Fibroblast of skin of right quadriceps (primary cell): ENCODE data around the gene SH3BP1.
A peak's percentile ranks its signal among the peaks of the same experiment; 100 is the strongest.

Source experiments
- DNase-seq: peaks from one replicate; pipeline ENCODE4 v3.0.0-alpha.2; 2013

Gene SH3BP1

DNA sequence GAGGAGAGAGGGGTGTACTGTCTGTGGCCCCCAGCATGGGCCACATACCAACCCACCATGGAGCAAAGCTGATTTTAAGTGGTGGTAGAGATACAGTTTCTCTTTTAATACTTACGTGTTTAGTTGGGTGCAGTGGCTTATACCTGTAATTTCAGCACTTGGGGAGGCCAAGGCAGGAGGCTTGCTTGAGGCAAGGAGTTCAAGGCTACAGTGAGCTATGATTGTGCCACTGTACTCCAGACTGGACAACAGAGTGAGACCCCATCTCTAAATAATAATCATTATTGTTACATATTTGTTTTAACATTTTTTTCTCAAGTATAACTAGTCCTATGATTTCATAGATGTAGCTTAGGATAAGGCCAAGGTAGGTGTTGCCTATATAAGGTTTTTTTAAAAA lies 22.0 kb upstream of the SH3BP1 start:
- DNase-seq = no peak

DNA sequence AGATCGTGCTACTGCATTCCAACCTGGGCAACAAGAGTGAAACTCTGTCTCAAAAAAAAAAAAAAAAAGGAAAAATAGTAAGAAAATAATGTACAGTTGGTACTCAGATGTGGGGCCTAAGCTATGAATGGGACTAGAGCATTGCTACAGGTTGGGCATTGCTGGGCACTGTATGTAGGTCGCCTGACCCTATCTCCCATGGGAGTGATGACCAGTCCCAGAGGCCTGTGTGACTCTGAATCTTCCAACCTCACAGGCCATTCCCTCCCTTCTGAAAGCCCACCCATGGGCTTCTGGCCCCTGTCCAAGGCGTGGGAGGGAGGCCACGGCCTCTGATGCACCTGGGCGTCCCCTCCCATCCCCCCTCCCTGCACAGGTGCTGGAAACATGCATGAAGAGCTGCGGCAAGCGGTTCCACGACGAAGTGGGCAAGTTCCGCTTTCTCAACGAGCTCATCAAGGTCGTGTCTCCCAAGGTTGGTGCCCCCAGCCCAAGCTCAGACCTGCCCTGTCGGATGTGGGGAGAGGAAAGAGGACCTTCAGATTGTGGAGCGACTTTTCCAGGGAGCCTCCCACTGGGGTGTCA lies 21.3 kb upstream of the SH3BP1 start:
- DNase-seq = no peak

DNA sequence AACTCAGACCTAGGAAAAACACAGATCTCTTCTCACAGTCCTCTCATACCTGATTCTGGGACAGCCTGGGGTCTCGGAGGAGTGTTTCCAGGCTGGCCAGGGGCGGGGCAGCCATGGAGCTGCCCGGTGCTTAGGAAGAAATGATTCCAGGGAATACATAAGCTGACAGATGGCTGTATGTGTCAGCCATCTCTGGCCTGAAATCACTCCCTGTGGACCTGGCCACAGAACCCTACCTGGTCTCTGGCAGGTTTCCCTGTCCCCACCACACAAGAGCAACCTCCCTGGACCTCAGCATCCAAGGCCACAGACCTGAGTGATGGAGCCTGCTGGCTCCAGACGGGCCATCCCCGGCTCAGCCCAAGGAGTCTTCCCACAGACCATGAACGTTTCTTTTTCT lies 20.8 kb upstream of the SH3BP1 start:
- no peak for DNase-seq

DNA sequence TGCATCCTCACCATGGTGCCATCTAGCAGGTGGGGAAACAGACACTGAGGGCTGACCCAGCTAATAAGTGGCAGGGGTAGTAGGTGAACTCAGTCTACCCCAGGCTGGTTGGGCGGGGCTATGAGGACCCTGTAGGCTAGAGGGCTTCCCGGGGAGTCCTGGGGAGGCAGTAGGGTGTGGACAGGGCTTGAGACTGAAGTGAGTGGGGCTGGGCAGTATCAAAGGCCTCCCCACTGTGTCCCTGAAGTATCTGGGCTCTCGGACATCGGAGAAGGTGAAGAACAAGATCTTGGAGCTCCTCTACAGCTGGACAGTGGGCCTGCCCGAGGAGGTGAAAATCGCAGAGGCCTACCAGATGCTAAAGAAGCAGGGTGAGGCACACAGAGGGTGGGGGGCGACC lies 19.5 kb upstream of the SH3BP1 start:
- DNase-seq = no peak

GRCh38 chr22:37621352-37621860 lies 18.1 kb upstream of the SH3BP1 start:
- DNase-seq = no peak

DNA sequence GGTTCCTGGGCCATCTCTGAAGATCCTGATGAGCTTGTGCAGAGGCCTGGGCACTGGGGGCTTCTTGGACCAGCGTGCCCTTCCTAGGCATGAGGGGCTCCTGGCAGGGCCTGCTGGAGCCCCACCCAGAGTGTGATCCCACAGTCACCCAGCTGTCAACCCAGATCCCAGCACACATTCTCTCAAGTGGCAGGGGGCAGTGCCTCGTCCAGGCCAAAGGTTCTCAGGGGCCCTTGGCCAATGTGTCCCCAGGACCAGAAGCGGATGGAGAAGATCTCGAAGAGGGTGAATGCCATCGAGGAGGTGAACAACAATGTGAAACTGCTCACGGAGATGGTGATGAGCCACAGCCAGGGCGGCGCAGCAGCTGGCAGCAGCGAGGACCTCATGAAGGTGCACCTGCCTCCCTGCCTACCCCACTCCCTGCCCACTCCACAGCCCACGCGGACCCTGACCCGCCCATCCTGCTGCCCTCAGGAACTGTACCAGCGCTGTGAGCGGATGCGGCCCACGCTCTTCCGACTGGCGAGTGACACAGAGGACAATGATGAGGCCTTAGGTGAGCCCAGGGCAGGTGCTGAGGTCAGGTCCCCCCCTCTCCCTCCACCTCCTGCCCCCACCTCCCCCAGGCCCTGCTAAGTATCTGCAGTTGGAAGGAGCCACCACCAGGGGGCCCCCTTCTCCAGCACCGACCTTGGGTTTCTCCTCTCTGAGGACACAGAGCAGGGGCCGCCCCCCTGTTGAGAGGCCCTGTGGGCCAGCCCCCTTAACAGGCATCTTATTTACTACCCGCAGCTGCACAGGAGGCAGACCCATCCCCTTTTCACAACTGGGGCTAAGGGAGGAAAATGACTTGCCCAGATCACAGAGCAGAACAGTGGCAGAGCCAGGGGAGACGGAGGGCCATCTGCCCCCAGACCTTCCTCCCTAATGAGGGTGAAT lies 16.1 kb upstream of the SH3BP1 start:
- peak; percentile 54 for DNase-seq

GRCh38 chr22:37624017-37624365 lies 15.5 kb upstream of the SH3BP1 start:
- DNase-seq = no peak

- no peak for DNase-seq
Measured at GRCh38 chr22:37624876-37625275, 14.6 kb upstream of the SH3BP1 start.

GRCh38 chr22:37625737-37626136 lies 13.7 kb upstream of the SH3BP1 start:
- no peak for DNase-seq

DNA sequence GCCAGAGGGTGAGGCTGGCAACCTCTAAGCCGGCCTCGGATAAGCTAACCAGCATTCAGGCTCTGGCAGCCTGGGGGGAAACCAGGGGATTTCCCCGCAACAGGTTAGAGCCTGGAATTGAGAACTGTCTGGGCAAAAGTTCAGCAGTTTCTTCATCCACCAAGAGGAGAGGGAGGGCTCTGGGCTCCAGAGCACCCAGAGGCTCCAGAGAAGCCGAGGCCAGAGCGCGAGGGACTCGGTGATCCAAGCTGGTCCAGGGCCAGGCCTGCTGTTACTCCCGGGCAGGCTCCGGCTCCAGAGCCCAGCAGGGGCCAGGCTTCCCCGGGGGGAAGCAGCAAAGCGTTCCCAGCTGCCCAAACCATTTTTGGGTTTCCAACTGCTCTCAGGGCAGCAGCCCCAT lies 13.3 kb upstream of the SH3BP1 start:
- no peak for DNase-seq

GRCh38 chr22:37626556-37627075 lies 12.9 kb upstream of the SH3BP1 start:
- no peak for DNase-seq

- DNase-seq = no peak
Measured at GRCh38 chr22:37627121-37627520, 12.3 kb upstream of the SH3BP1 start.

GRCh38 chr22:37627545-37627944 lies 11.9 kb upstream of the SH3BP1 start:
- DNase-seq = no peak

GRCh38 chr22:37628830-37629229 lies 10.6 kb upstream of the SH3BP1 start:
- no peak for DNase-seq

GRCh38 chr22:37629928-37630327 lies 9.5 kb upstream of the SH3BP1 start:
- no peak for DNase-seq

- no peak for DNase-seq
Measured at GRCh38 chr22:37630839-37631435, 8.5 kb upstream of the SH3BP1 start.

GRCh38 chr22:37631448-37632173 lies 7.9 kb upstream of the SH3BP1 start:
- no peak for DNase-seq

- DNase-seq = no peak
Measured at GRCh38 chr22:37632174-37633088, 7.0 kb upstream of the SH3BP1 start.

- no peak for DNase-seq
Measured at GRCh38 chr22:37633089-37633624, 6.3 kb upstream of the SH3BP1 start.

DNA sequence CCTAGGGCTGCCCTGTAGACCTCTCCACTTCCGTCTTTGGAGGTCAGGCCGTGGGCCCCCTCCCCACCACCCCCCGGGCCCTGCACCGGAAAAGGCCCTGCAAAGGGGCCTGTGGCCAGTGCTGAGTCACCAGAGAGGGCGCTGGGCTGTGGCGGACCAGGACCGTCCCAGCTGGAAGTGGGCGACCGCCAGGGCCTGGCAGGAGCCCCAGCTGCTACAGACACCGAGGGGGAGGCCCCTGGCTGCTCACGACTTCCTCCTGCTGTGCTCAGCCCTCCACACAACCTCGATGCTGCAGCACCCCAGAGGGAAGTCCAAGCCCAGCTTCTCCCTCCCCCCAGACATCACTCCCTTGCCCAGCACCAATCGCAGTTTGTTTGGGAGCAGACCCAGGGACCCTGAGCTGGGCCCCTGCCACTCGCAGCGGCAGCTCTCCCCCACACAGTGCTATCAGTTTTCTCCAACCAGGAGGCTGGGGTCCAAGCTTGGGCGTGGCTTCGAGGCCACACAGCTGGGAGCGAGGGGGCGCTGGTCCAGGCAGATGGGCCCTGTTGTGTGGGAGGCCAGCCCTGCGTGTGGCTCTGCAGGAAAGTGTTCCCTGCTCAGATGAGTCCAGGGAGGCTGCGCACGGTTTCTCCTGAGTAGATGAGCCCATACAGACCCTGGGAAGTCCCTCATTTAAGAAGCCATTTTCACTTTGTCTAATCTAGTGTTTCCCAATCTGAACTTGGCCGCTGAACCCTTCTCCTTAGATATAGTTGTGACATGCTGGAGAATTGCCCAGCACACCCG lies 5.6 kb upstream of the SH3BP1 start:
- peak; percentile 88 for DNase-seq
